Natural killer cell (primary cell): Measurements from ENCODE around the gene PTH2. TPM values are rescaled to one million over a fixed set of nuclear protein-coding genes. Genes with fewer than 3 reads are reported as not detected.

Source experiments
- ATAC-seq, 3 donors: fragments of 150-1000 bp in 2 of 3; fragments of 200-7000 bp in 1 of 3; cut with Tn5 transposase; 1 replicate in 1 of 3; 2 replicates in 2 of 3; pipeline ENCODE4 v1.10.0; 2021; ENCODE audit warnings: mild to moderate bottlenecking in 2 of 3, moderate library complexity in 2 of 3
- DNase-seq, 2 donors: peaks; one replicate each; pipeline versions ENCODE4 v3.0.0 to v3.0.0-alpha.2; 2013 to 2021; ENCODE audit warnings: mixed read lengths in 1 of 2
- H3K27ac ChIP-seq: one replicate; pipeline ENCODE4 v1.5.1; 2013; ENCODE audit warnings: mild to moderate bottlenecking, low read length
- H3K27me3 ChIP-seq: one replicate; pipeline ENCODE4 v1.6.1; 2013; ENCODE audit warnings: low read length; ENCODE audit not compliant: control insufficient read depth, insufficient read depth
- H3K36me3 ChIP-seq: one replicate; pipeline ENCODE4 v1.6.1; 2013; ENCODE audit warnings: low read length; ENCODE audit not compliant: control insufficient read depth, insufficient read depth
- H3K4me1 ChIP-seq: one replicate; pipeline ENCODE4 v1.6.1; 2013; ENCODE audit warnings: low read length; ENCODE audit not compliant: control insufficient read depth, insufficient read depth
- H3K4me3 ChIP-seq: one replicate; pipeline ENCODE4 v1.5.1; 2013; ENCODE audit warnings: low read length
- H3K9me3 ChIP-seq: one replicate; pipeline ENCODE4 v1.6.1; 2013; ENCODE audit warnings: low read length; ENCODE audit not compliant: control insufficient read depth, insufficient read depth
- H3K27ac Mint-ChIP-seq, 2 donors: one replicate each; pipeline ENCODE4 v1.8.0; 2022; ENCODE audit warnings: mild to moderate bottlenecking in 2 of 2, mixed read lengths in 2 of 2, moderate library complexity in 1 of 2
- H3K27me3 Mint-ChIP-seq, 2 donors: one replicate each; pipeline ENCODE4 v1.8.0; 2022; ENCODE audit warnings: low read depth in 2 of 2, mixed read lengths in 2 of 2
- H3K36me3 Mint-ChIP-seq: one replicate; pipeline ENCODE4 v1.8.0; 2022; ENCODE audit warnings: mixed read lengths
- H3K4me1 Mint-ChIP-seq, 2 donors: one replicate each; pipeline ENCODE4 v1.8.0; 2022; ENCODE audit warnings: mixed read lengths in 2 of 2
- H3K4me3 Mint-ChIP-seq: one replicate; pipeline ENCODE4 v1.8.0; 2022; ENCODE audit warnings: mild to moderate bottlenecking, moderate library complexity, mixed read lengths
- H3K9me3 Mint-ChIP-seq, 2 donors: one replicate each; pipeline ENCODE4 v1.8.0; 2022; ENCODE audit warnings: mixed read lengths in 2 of 2
- CTCF ChIP-seq: fragments of 200-600 bp; IDR thresholded peaks from one replicate; pipeline ENCODE4 v1.8.0; 2022; ENCODE audit warnings: antibody characterized with exemption
- WGBS: methylation state at CpG from one replicate; pipeline ENCODE4 v1.1.7; 2013; ENCODE audit warnings: missing lambda C conversion rate; ENCODE audit not compliant: insufficient coverage; 5-methylcytosine and 5-hydroxymethylcytosine counted together
- intact Hi-C: fragments of 100-400 bp; cut with micrococcal nuclease; formaldehyde crosslinking; loops from one replicate; pipeline ENCODE4 v1.14.2; 2022
- total RNA-seq, 4 donors: library from RNA; stranded (reverse); fragments of 120-200 nt in 1 of 4; gene quantifications; one replicate each; pipeline versions ENCODE4 v1.2.3 to v1.2.4, GENCODE V29; 2013 to 2022

PTH2 gene
- total RNA-seq, 3 donors from 2014 or later (not counting 1 experiment from before 2014, with no cell fraction given): not detected

GRCh38 chr19:49450405-49450804 is 27.2 kb upstream of the PTH2 start:
- H3K4me3 Mint-ChIP-seq: peak overlapping the region; percentile 99
- H3K27me3 ChIP-seq: no peaks in the 10 kb centered on the region
- WGBS: 85% methylated on average over 7 of the region's 7 CpGs
- H3K4me3 ChIP-seq: no peak overlapping the region
- peaks cover 40% of the 10 kb centered on the region for H3K4me1 ChIP-seq
- H3K27ac ChIP-seq: no peak overlapping the region
- ATAC-seq (no peak), DNase-seq (no peak)
- peaks cover 44 to 52% of the 10 kb centered on the region in 2 donors for H3K4me1 Mint-ChIP-seq
- H3K27me3 Mint-ChIP-seq: no peaks in the 10 kb centered on the region
- intact Hi-C loops: no loop called here
- H3K36me3 Mint-ChIP-seq: no peaks in the 10 kb centered on the region
- peak overlapping the region; percentile 98 to 100 for H3K27ac Mint-ChIP-seq
- no peaks in the 10 kb centered on the region for H3K9me3 Mint-ChIP-seq
- H3K36me3 ChIP-seq: peaks cover 31% of the 10 kb centered on the region
- no peak for TF ChIP-seq CTCF
- H3K9me3 ChIP-seq: no peaks in the 10 kb centered on the region

GRCh38 chr19:49448432-49448786 is 25.2 kb upstream of the PTH2 start:
- no peak overlapping the region for H3K27ac ChIP-seq
- Mint-ChIP-seq H3K36me3 (no peaks in the 10 kb centered on the region), H3K4me3 (peak overlapping the region; percentile 45), H3K27me3 (no peaks in the 10 kb centered on the region), H3K9me3 (no peaks in the 10 kb centered on the region), H3K4me1 (peaks cover 41 to 53% of the 10 kb centered on the region in 2 donors), H3K27ac (peak overlapping the region; percentile 27 to 78)
- H3K36me3 ChIP-seq: peaks cover 31% of the 10 kb centered on the region
- no peak overlapping the region for H3K4me3 ChIP-seq
- ATAC-seq (no peak), DNase-seq (no peak)
- H3K4me1 ChIP-seq: peaks cover 36% of the 10 kb centered on the region
- TF ChIP-seq CTCF: no peak
- H3K9me3 ChIP-seq: no peaks in the 10 kb centered on the region
- WGBS: 99% methylated on average over 6 of the region's 6 CpGs
- H3K27me3 ChIP-seq: no peaks in the 10 kb centered on the region
- intact Hi-C loops: no loop called here

- Histone ChIP-seq H3K27ac (no peak overlapping the region), H3K4me3 (no peak overlapping the region), H3K36me3 (peaks cover 31% of the 10 kb centered on the region), H3K9me3 (no peaks in the 10 kb centered on the region), H3K4me1 (peaks cover 41% of the 10 kb centered on the region), H3K27me3 (no peaks in the 10 kb centered on the region)
- Mint-ChIP-seq H3K36me3 (no peaks in the 10 kb centered on the region), H3K27ac (peak overlapping the region in 1 of 2 donors; percentile 78), H3K4me3 (no peak overlapping the region), H3K27me3 (no peaks in the 10 kb centered on the region), H3K4me1 (peaks cover 37 to 53% of the 10 kb centered on the region in 2 donors), H3K9me3 (no peaks in the 10 kb centered on the region)
- DNase-seq (no peak), ATAC-seq (no peak)
- WGBS: 95% methylated on average over 32 of the region's 32 CpGs
- no peak for TF ChIP-seq CTCF
- intact Hi-C loops: no loop called here
Measured at GRCh38 chr19:49447485-49448431, 24.5 kb upstream of the PTH2 start.
